ENCODE results near the gene TMEM222.

The TMEM222 gene

DNA sequence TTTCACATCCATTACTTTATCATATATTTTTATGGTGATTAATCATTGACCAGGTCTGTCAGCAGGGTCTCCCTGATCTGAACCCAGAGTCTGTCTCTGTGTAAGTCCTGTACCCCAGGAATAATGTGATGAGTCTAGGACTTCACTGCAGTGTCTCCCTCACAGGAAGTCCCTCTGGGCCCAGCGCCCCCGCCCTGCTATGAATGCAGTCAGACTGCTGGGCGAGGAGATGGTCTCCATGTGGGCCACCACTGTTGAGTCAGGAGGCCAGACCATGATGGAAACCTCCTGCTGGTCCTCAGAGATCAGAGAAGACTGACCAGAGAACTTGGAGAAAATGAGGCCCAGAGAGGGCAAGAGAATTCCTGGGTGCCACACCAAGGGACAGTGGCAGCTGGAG, 9.5 kb downstream of the TMEM222 start:
- in situ Hi-C loops (cut with MboI; ENCODE audit: low sequenced_read_pairs, unreplicated experiment) = no loop called here
- TF ChIP-seq, protein P1, sequence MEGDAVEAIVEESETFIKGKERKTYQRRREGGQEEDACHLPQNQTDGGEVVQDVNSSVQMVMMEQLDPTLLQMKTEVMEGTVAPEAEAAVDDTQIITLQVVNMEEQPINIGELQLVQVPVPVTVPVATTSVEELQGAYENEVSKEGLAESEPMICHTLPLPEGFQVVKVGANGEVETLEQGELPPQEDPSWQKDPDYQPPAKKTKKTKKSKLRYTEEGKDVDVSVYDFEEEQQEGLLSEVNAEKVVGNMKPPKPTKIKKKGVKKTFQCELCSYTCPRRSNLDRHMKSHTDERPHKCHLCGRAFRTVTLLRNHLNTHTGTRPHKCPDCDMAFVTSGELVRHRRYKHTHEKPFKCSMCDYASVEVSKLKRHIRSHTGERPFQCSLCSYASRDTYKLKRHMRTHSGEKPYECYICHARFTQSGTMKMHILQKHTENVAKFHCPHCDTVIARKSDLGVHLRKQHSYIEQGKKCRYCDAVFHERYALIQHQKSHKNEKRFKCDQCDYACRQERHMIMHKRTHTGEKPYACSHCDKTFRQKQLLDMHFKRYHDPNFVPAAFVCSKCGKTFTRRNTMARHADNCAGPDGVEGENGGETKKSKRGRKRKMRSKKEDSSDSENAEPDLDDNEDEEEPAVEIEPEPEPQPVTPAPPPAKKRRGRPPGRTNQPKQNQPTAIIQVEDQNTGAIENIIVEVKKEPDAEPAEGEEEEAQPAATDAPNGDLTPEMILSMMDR (IDR thresholded peaks at IDR 0.05; ENCODE audit: borderline replicate concordance, control extremely low read depth, extremely low read depth, insufficient read depth, missing control alignments) = no peak
- DNase-seq (ENCODE audit: low spot score) = no peak

DNA sequence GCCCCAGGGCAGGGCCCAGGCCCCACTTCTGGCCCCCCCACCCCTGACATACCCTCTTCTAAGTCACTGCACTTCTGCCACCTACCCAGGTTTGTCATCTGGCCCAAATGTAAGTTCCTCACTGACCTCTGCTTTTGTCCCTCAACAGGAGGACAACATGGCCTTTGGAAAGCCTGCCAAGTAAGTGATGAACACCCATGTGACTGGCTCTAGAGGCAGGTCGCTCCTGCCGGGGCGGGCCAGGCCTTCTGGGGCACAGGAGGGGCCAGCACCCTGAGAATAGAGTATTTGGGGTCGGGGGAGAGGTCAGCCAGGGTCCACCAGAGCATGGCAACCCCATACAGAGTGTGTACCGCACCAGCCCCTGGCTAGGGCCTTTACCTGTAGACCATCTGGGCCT, 10.0 kb downstream of the TMEM222 start:
- in situ Hi-C loops (cut with MboI; ENCODE audit: low sequenced_read_pairs, unreplicated experiment) = no loop called here

DNA sequence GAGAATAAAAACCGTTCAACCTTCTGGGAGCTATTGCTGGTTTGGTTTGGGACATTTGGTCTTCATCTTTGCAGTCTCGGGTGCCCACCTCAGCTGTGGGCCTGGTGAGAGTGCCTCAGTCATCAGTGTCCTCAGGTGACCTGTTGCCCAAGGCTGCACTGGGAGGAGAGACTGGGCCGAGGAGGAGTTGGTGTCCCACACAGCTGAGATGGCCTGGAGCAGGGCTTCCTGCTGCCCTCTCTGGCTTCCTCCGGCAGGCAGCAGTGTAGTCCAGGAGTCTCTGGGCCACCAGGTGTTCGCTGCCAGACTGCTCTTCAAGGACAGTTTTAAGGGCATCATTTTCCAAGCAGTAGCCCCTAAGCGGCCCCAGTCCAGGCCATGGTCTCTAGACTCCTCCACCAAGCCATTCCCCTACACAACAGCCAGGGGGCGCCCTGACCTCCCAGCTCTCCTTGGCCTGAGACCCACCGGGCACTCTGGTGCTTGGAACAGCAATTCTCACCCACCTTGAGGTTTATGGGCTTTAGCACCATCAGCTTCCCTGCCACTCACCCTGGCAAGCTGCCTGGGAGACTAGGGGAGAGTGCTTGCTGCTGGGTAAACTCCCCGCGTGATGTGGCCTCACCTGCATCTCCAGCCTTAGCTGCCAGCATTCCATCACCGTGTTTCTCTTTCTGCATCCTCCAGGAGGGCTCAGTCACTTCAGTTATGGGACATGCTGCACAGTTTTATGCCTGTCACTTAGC, 10.7 kb downstream of the TMEM222 start:
- in situ Hi-C loops (cut with MboI; ENCODE audit: low sequenced_read_pairs, unreplicated experiment) = no loop called here
- DNase-seq (ENCODE audit: low spot score) = peak; percentile 82
- TF ChIP-seq, protein P1 (IDR thresholded peaks at IDR 0.05; ENCODE audit: borderline replicate concordance, control extremely low read depth, extremely low read depth, insufficient read depth, missing control alignments) = peak; percentile 71

More for the DNA sequence above, 10.0 kb downstream of the TMEM222 start:
- no peak for DNase-seq (ENCODE audit: low spot score)
- TF ChIP-seq, protein P1 (IDR thresholded peaks at IDR 0.05; ENCODE audit: borderline replicate concordance, control extremely low read depth, extremely low read depth, insufficient read depth, missing control alignments) = no peak

DNA sequence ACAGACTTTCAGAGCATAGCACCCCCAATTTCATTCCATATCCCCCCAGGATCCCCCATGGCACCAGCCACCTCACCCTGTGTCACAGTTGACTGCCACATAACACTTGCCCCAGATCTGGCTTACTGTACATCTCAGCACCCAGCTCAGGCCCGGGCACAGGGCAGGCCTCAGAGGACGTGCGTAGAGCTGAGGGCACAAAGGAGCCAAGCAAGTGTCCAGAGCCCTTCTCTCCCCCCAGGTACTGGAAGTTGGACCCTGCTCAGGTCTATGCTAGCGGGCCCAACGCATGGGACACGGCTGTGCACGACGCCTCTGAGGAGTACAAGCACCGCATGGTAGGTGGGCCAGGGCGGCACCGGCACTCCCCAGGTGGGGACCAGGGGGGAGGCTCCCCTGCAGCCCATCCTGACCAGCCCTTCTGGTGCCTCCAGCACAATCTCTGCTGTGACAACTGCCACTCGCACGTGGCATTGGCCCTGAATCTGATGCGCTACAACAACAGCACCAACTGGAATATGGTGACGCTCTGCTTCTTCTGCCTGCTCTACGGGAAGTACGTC, 11.8 kb downstream of the TMEM222 start:
- in situ Hi-C loops (cut with MboI; ENCODE audit: low sequenced_read_pairs, unreplicated experiment) = no loop called here
- TF ChIP-seq, protein P1 (IDR thresholded peaks at IDR 0.05; ENCODE audit: borderline replicate concordance, control extremely low read depth, extremely low read depth, insufficient read depth, missing control alignments) = no peak
- DNase-seq (ENCODE audit: low spot score) = no peak

DNA sequence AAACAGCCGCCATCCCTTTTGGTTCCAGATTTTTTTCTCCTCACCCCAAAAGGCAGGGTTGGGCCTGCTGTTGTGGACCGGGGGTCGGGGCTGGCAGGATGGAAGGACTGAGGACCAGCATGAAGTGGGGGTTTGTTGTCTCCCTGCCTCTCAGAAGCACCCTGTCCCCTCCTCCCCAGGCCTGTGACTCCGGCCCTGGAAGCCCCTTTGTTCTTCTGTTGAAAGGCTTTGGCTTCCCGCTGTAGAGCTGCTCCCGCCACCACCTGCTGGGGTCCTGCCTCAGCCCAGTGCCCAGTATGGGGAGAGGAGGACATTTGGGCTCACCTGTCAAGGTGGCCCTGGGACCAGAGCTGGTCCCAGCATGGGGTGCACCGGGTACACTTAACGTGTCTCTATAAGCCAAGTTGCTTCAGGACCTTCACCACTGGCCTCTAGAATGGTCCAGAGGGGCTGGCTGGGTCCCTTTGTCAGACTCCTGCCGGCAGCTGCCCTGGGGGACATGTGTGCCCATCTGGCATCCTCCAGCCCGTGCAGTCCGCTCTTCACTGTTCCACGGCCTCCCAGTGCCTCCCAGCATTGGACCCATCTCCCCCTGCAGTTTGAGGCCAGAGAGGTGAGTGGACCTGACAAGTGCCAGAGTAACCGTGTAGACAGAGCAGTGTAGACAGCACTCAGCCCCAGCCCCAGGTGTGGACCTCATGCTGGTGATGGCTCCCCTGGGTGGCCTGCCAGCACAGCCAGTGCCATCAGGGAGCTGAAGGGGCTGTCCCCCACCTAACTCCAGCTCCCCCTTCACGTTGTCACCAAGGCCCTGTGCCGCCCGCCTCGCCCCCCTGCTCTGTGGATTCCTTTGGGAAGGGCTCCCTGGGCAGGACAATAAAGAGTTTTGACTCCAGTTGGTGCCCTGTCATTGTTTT, 13.8 kb downstream of the TMEM222 start:
- TF ChIP-seq, protein P1 (IDR thresholded peaks at IDR 0.05; ENCODE audit: borderline replicate concordance, control extremely low read depth, extremely low read depth, insufficient read depth, missing control alignments) = no peak
- no peak for DNase-seq (ENCODE audit: low spot score)
- in situ Hi-C loops (cut with MboI; ENCODE audit: low sequenced_read_pairs, unreplicated experiment) = no loop called here

DNA sequence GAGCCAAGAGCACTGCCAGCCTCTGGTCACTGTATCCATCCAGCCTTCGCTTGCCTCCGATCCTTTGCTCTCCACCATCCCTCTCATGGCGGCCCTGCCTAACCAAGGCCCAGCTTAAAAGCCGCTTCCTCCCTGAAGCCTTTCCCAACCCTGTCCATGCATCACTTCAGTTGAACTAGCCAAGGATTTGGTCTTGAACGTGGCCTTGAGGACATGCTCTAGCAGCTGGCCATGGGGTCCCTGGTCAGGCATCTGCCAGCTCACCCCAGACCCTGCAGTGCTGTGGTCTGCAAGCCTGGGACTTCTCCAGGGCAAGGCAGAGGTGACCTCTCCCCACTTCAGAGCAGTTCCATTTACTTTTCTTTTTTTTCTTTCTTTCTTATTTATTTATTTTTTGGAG, 14.8 kb downstream of the TMEM222 start:
- DNase-seq (ENCODE audit: low spot score) = no peak
- TF ChIP-seq, protein P1 (IDR thresholded peaks at IDR 0.05; ENCODE audit: borderline replicate concordance, control extremely low read depth, extremely low read depth, insufficient read depth, missing control alignments) = no peak
- in situ Hi-C loops (cut with MboI; ENCODE audit: low sequenced_read_pairs, unreplicated experiment) = no loop called here

Data from GM13976 (cell line).